ENCODE data around the gene TRPV2.

DNA sequence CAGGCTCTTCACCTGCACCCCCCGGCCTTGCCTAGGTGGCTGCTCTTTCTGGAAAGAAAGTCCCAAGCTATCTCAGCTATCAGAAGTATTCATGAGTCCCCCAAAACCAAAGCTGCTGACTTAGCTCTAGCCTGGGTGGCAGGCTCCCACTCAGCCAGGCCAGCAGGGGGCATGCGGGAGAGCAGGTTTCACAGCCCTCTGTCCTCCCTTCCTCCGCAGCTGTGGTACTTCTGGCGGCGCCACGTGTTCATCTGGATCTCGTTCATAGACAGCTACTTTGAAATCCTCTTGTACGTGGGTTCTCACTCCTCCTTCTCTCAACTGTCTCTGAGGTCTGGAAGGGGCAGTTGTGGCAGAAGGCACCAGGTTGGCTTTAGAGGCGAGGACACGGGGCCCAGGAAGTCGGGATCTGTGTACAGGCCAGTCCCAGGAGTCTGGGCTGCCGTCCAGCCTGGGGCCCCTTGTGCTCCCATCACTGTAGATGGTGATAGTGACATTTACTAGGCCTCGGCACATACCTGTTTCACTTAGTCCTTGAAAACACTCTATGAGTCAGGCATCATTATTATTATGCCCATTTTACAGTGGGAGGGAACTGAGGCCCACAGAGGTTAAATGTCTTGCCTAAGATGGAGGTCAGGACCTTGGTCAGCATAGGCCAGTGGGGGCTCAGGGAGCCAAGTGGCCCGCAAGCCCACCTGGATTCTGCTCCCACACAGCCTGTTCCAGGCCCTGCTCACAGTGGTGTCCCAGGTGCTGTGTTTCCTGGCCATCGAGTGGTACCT is 12.9 kb downstream of the TRPV2 start:
- no peak for TF ChIP-seq POLR2A (IDR thresholded peaks at IDR 0.05)
- TF ChIP-seq, protein P1, sequence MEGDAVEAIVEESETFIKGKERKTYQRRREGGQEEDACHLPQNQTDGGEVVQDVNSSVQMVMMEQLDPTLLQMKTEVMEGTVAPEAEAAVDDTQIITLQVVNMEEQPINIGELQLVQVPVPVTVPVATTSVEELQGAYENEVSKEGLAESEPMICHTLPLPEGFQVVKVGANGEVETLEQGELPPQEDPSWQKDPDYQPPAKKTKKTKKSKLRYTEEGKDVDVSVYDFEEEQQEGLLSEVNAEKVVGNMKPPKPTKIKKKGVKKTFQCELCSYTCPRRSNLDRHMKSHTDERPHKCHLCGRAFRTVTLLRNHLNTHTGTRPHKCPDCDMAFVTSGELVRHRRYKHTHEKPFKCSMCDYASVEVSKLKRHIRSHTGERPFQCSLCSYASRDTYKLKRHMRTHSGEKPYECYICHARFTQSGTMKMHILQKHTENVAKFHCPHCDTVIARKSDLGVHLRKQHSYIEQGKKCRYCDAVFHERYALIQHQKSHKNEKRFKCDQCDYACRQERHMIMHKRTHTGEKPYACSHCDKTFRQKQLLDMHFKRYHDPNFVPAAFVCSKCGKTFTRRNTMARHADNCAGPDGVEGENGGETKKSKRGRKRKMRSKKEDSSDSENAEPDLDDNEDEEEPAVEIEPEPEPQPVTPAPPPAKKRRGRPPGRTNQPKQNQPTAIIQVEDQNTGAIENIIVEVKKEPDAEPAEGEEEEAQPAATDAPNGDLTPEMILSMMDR (IDR thresholded peaks at IDR 0.05): peak in 3 of 4 experiments; percentile 35 to 50 (median 48)
- TF ChIP-seq POLR2AphosphoS5 (IDR thresholded peaks at IDR 0.05): no peak
- no peak for TF ChIP-seq EP300 (IDR thresholded peaks at IDR 0.05)
